ENCODE data around the gene LRRC4.
A peak's percentile ranks its signal among the peaks of the same experiment; 100 is the strongest.

Gene LRRC4

DNA sequence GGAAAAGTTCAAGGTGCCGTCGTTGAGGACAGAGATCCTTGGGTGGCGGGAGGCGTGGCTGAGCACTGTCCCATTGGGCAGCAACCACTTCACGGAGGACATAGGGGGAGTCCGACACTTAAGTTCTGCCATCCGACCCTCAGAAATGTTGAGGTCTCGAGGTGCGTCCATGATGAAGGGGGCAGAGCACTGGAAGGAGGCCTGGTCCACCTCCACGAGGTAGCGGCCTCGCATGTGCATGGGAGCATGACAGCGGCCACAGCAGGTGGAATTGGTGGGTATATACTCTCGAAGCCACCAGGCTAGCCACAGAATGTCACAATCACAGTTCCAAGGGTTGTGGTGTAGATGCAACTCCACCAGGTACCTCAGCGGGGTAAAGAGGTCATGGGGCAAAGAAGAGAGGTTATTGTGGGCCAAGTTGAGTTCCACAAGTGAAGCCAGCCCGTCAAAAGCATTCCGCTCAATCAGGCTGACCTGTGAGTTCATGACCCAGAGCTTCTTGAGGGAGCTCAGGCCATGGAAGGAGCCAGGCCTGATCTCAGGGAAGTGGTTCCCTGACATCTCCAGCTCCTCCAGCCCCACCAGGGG, 1.7 kb downstream of the LRRC4 start:
- no peak for DNase-seq

GRCh38 chr7:128027485-128027980, 3.7 kb downstream of the LRRC4 start:
- no peak for DNase-seq

DNA sequence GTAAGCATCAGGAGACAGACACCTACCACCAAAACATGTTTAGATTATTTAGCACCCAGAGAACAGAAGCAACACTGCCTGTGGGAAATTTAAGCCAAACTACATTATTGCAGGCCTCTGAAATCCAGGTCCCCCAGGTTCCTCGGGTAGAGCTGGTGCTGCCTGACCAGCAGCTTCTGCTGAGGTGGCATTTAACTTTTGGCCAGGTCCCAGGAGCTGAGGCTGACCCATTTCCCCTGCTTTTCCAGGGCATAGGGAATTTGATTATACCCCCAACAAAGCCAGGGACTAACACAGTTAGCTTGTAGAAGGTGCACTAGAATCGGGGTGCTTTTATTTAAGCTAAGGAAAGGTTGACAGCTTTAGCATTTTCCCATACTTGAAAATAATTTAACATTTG, 4.7 kb downstream of the LRRC4 start:
- DNase-seq = no peak

DNA sequence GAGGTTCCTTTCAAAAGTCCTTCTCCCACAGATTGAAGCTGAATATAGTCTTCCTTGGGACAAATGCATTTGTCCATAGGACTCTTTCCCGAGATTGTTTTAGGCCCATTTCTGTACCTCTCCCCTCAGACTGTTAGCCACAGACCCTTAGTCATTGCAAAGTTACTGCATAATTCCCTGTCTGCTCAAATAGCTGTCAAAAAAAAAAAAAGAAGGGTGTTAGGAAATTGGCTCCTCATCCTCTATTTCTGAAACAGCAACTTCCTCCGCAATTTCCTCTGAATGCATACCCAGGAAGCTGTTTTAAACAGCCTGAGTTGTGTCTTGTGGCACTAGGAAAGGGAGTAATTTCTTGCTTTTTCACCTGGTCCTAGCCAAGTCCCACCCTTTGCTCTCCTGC, 5.4 kb downstream of the LRRC4 start:
- DNase-seq = no peak

GRCh38 chr7:128025380-128025779, 5.9 kb downstream of the LRRC4 start:
- DNase-seq = no peak

- no peak for DNase-seq
These were observed 7.1 kb downstream of the LRRC4 start for GRCh38 chr7:128024151-128024550.

- DNase-seq = peak; percentile 40
These were observed 8.4 kb downstream of the LRRC4 start for GRCh38 chr7:128022631-128023532.

DNA sequence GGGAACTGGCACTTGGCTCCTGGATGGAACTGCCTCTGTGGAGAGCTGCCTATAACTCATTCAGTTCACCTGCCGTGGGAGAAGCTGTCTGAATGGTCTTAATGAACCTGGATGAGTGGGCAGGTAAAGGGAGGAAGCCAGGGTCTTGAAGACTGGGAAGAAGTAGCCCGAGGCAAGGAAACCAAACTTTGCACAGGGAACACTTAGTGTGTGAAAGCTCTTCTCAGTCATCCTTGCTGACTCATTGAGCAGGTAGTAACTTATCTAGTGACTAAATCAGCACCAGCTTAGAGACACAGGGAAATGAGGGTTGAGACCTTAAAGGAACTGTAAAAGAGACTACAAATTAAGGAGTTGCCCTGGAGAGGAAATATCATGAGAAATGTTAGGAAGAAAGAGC, 9.9 kb downstream of the LRRC4 start:
- DNase-seq = no peak

DNA sequence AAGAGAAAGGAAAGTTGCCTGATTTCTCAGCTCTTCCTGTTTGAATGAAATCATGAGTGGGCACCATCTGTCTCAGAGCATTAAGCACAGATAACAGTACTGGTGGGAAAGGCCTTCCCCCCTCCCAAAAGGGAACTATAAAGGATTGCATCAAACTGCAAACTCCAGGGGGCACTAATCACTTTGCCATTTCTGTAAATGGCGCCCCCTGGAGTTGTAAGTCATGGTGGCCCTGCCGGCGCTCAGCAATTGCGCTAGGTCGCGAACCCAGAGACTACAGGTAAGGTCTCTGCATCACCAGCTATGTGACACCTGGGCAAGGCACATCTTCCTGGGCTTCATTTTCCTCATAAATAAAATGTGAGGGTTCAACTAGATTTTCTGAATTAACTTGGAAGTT, 11.1 kb downstream of the LRRC4 start:
- DNase-seq = no peak

GRCh38 chr7:128019288-128019687, 11.9 kb downstream of the LRRC4 start:
- no peak for DNase-seq

DNA sequence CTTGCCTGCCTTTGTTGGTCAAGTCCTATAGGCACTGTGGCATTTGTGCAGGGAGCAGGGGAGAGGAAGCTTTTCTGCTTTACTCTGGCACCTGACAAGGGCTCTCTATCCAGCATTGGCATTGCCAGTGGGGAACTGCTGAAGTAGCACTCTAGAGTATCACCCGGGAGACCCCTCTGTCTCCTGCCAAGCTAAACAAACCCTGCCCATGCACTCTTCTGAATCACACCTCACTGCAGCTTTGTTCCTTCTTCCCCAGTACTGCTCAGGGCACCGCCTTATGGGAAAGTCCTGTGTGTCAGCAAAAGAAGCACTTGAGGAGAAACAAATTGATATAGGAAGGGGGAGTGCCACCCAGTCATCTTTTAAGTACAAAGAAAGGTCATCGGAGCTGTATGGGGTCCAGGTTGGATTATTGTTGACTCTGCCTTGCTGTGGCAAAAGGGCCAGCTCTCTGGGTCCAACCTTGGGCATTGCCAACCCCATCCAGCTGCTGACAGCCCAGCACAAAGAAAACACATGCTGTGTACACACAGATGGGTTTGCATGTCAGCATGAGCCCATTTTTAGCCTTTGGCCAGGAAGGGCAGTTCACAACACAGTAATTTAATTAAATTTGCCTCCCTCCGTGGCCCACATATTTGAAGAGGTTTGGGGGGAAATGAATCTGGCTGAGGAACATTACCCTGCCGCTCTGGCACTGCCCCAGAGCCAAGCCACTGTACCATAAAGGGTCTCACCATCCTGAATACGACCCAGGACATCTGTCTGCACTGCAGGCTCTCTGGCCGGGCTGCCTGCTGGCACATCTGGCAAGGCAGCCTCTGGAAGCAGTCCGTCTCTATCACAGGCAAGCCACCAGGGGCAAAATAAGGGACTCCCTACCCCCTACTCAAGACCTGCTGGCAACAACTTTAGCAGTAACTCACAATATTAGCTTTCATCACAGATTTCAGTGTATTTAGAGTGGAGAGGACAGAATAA, 13.1 kb downstream of the LRRC4 start:
- DNase-seq = no peak

DNA sequence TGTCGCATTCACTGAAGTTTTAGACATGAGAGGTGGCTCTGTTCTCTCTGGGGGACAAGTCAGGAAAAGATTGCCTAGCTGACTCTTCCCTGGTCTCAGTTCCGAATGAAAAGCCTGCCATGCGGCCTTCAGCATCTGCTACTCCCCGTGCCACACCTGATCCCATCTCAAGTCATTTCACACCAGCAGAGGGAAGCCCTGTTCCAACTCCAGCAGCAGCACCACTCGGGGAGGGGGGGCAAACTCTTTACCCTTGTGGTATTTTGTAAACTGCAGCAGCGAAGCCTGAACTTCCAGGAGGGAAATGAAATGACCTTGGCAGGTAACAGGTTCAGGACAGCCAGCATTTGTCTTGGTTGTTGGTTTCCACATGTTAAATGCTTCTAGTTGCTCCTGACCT, 13.8 kb downstream of the LRRC4 start:
- no peak for DNase-seq

GRCh38 chr7:128014811-128015210, 16.4 kb downstream of the LRRC4 start:
- no peak for DNase-seq

- DNase-seq = no peak
These were observed 20.0 kb downstream of the LRRC4 start for GRCh38 chr7:128011131-128011661.

GRCh38 chr7:128010391-128011127, 20.7 kb downstream of the LRRC4 start:
- DNase-seq = no peak

GRCh38 chr7:128008744-128009143, 22.5 kb downstream of the LRRC4 start:
- no peak for DNase-seq

- no peak for DNase-seq
These were observed 23.1 kb downstream of the LRRC4 start for GRCh38 chr7:128008141-128008540.

- DNase-seq = no peak
These were observed 23.9 kb downstream of the LRRC4 start for GRCh38 chr7:128007303-128007680.

- DNase-seq = no peak
These were observed 24.5 kb downstream of the LRRC4 start for GRCh38 chr7:128006550-128007302.

DNA sequence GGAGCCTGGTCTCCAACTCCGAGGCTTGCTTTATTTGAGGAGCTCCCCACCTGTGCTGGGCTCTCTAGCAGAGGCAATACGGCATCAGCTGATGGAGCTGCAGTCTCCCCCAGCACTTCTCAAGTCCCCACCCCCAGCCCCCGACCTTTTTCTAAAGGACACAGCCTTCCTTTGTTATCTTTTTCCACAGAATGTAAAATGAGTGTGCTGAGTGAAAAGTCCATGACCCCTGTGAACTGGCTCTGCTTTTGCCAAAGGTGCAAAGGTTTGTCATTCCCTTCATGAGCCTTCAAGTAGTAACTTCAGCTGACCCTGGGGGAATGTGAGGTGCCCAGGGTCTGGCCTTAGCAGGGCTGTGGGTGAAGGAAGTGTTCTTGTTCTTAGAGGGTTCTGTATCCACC, 25.5 kb downstream of the LRRC4 start:
- no peak for DNase-seq

DNA sequence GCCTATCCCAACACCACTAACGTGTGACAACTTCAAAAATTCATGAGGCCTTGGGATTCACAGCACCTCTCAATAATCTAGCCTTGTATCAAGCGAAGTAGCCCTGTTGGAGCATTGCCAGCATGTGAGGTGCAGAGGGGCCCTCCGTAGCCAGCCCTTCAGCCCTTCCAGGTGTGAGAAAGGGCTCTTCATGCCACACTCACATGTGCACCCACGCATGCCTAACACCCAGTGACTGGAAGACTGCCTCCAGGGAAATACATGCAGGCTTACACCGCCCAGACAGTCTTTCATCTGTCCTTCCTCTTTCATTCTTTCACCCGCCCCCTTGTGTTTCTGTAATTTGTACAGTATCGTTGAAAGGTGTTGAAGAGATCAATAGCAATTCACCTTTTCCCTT, 26.1 kb downstream of the LRRC4 start:
- no peak for DNase-seq

Data from femur (tissue), 1 donor.